Uterus (tissue), 4 donors: Measurements from ENCODE around the gene SLC51B. TPM values are rescaled to one million over a fixed set of nuclear protein-coding genes. Genes with fewer than 3 reads are reported as not detected.

Experiments used
- DNase-seq, 2 donors: peaks; one replicate each; pipeline ENCODE4 v3.0.0-alpha.2; 2019 to 2020
- H3K27ac ChIP-seq, 2 donors: fragments of 200-600 bp; sonication (generic); 1 replicate in 1 of 2; 2 replicates in 1 of 2; pipeline ENCODE4 v1.5.1; 2016 to 2018
- H3K27me3 ChIP-seq, 2 donors: fragments of 200-600 bp; sonication (generic); one replicate each; pipeline ENCODE4 v1.5.1; 2018 to 2019; ENCODE audit warnings: control low read depth in 1 of 2
- H3K36me3 ChIP-seq, 2 donors: fragments of 200-600 bp; sonication (generic); one replicate each; pipeline ENCODE4 v1.5.1; 2019; ENCODE audit warnings: control low read depth in 1 of 2
- H3K4me1 ChIP-seq, 2 donors: fragments of 200-600 bp; sonication (generic); one replicate each; pipeline ENCODE4 v1.5.1; 2018 to 2019; ENCODE audit warnings: control low read depth in 1 of 2
- H3K4me3 ChIP-seq, 2 donors: fragments of 200-600 bp; sonication (generic); 1 replicate in 1 of 2; 2 replicates in 1 of 2; pipeline ENCODE4 v1.5.1; 2018 to 2019; ENCODE audit warnings: mild to moderate bottlenecking in 1 of 2
- H3K9me3 ChIP-seq, 2 donors: fragments of 200-600 bp; sonication (generic); one replicate each; pipeline ENCODE4 v1.5.1; 2019; ENCODE audit warnings: control low read depth in 1 of 2
- CTCF ChIP-seq, 4 experiments: fragments of 200-600 bp in 2 of 4; fragments of 450-650 bp in 2 of 4; sonication (generic) in 2 of 4; IDR thresholded peaks; one replicate each; pipeline ENCODE4 v1.5.1; 2016 to 2019; ENCODE audit warnings: antibody characterized with exemption in 4 of 4, mild to moderate bottlenecking in 2 of 4, moderate library complexity in 1 of 4
- POLR2A ChIP-seq, 2 donors: fragments of 450-650 bp; IDR thresholded peaks; one replicate each; pipeline ENCODE4 v1.6.1; 2016; ENCODE audit warnings: antibody characterized with exemption in 2 of 2, mild to moderate bottlenecking in 1 of 2, moderate library complexity in 1 of 2
- intact Hi-C: fragments of 100-400 bp; cut with DNase I; formaldehyde crosslinking; loops from one replicate; pipeline ENCODE4 v1.15.1; 2023; ENCODE audit warnings: low total_unique reads
- total RNA-seq, 4 donors: library from RNA; depleted of rRNA in 3 of 4; stranded (reverse); fragments of >200 nt in 3 of 4; gene quantifications; one replicate each; pipeline versions ENCODE4 v1.1.0 to v1.2.4, GENCODE V29; 2014 to 2023
- donor health status: DM: yes; HTN: yes; CAD: no.

SLC51B gene
- total RNA-seq, 4 donors from 2014 or later, result not detected

GRCh38 chr15:65094294-65094995 lies 49.3 kb downstream of the SLC51B start:
- no peak for DNase-seq
- H3K27me3 ChIP-seq, result no peaks in the 10 kb centered on the region
- H3K36me3 ChIP-seq, result no peaks in the 10 kb centered on the region
- TF ChIP-seq POLR2A (IDR thresholded peaks at IDR 0.05) (no peak), CTCF (IDR thresholded peaks at IDR 0.05) (no peak)
- H3K9me3 ChIP-seq, result no peaks in the 10 kb centered on the region
- H3K4me1 ChIP-seq, result no peaks in the 10 kb centered on the region
- H3K4me3 ChIP-seq, result no peak overlapping the region
- H3K27ac ChIP-seq, result peak overlapping the region; percentile 55 to 73
- intact Hi-C loops, result no loop called here

GRCh38 chr15:65095011-65095746 lies 50.0 kb downstream of the SLC51B start:
- no peaks in the 10 kb centered on the region for H3K27me3 ChIP-seq
- intact Hi-C loops, result no loop called here
- H3K4me1 ChIP-seq, result no peaks in the 10 kb centered on the region
- H3K9me3 ChIP-seq, result no peaks in the 10 kb centered on the region
- no peak for DNase-seq
- no peaks in the 10 kb centered on the region for H3K36me3 ChIP-seq
- H3K27ac ChIP-seq, result peak overlapping the region; percentile 55 to 73
- TF ChIP-seq POLR2A (IDR thresholded peaks at IDR 0.05), result no peak
- TF ChIP-seq CTCF (IDR thresholded peaks at IDR 0.05), result no peak
- H3K4me3 ChIP-seq, result no peak overlapping the region

- intact Hi-C loops, result no loop called here
- no peaks in the 10 kb centered on the region for H3K4me1 ChIP-seq
- TF ChIP-seq CTCF (IDR thresholded peaks at IDR 0.05), result no peak
- TF ChIP-seq POLR2A (IDR thresholded peaks at IDR 0.05), result no peak
These were observed 50.5 kb downstream of the SLC51B start for GRCh38 chr15:65095747-65096104.

GRCh38 chr15:65096481-65097385 lies 51.5 kb downstream of the SLC51B start:
- TF ChIP-seq CTCF (IDR thresholded peaks at IDR 0.05) (no peak), POLR2A (IDR thresholded peaks at IDR 0.05) (no peak)
- intact Hi-C loops, result no loop called here
- Histone ChIP-seq H3K9me3 (no peaks in the 10 kb centered on the region), H3K4me3 (no peak overlapping the region), H3K36me3 (no peaks in the 10 kb centered on the region), H3K27me3 (no peaks in the 10 kb centered on the region), H3K27ac (peak overlapping the region in 1 of 2 donors; percentile 73), H3K4me1 (no peaks in the 10 kb centered on the region)
- DNase-seq, result no peak

More at GRCh38 chr15:65095747-65096104, 50.5 kb downstream of the SLC51B start:
- Histone ChIP-seq H3K27ac (peak overlapping the region; percentile 55 to 73), H3K9me3 (no peaks in the 10 kb centered on the region), H3K27me3 (no peaks in the 10 kb centered on the region), H3K4me3 (no peak overlapping the region), H3K36me3 (no peaks in the 10 kb centered on the region)
- DNase-seq, result no peak
